K562 (cell line): ENCODE measurements around the gene PDF. TPM values are rescaled to one million over a fixed set of nuclear protein-coding genes. Genes with fewer than 3 reads are reported as not detected.

ENCODE experiments used
- ARNT ChIP-seq, 2 experiments: fragments of 450-650 bp; IDR thresholded peaks; 2 replicates each; pipeline ENCODE4 v1.6.1; 2016; ENCODE audit warnings: mild to moderate bottlenecking in 1 of 2
- BCOR ChIP-seq: fragments of 450-650 bp; IDR thresholded peaks from 2 replicates; pipeline ENCODE4 v1.6.1; 2016
- FOSL1 ChIP-seq: fragments of 200-800 bp; sonication (Bioruptor generic); conservative IDR thresholded peaks from 2 replicates; pipeline ENCODE4 v1.6.1; 2016; ENCODE audit warnings: missing genetic modification characterization, missing compliant biosample characterization
- HDAC3 ChIP-seq: fragments of 450-650 bp; IDR thresholded peaks from 2 replicates; pipeline ENCODE4 v1.6.1; 2018; ENCODE audit warnings: borderline replicate concordance, mild to moderate bottlenecking, moderate library complexity; ENCODE audit not compliant: partially characterized antibody
- SRSF7 ChIP-seq: fragments of 200-400 bp; formaldehyde crosslinking; optimal IDR thresholded peaks from 2 replicates; pipeline ENCODE3; 2017; ENCODE audit warnings: mild to moderate bottlenecking, low read depth, low read length
- ZFP1 ChIP-seq: fragments of 450-650 bp; formaldehyde crosslinking; IDR thresholded peaks from 2 replicates; pipeline ENCODE4 v1.4.0; 2020; ENCODE audit warnings: mild to moderate bottlenecking, mixed read lengths
- ZNF133 ChIP-seq: fragments of 250-450 bp; sonication (Bioruptor Pico); IDR thresholded peaks from 2 replicates; pipeline ENCODE4 v1.4.0; 2020; ENCODE audit warnings: mild to moderate bottlenecking
- ZNF143 ChIP-seq: sonication (generic); formaldehyde crosslinking; IDR thresholded peaks from 2 replicates; pipeline ENCODE4 v1.9.0; 2022; ENCODE audit warnings: mild to moderate bottlenecking, missing genetic modification reagents
- ZNF408 ChIP-seq: fragments of 250-450 bp; sonication (Bioruptor Pico); IDR thresholded peaks from 2 replicates; pipeline ENCODE4 v1.4.0; 2020; ENCODE audit warnings: low read depth, mild to moderate bottlenecking, moderate library complexity
- polyA plus RNA-seq, 8 experiments: library from polyadenylated mRNA; depleted of rRNA in 4 of 8; stranded (reverse) in 5 of 8; unstranded in 3 of 8; fragments of >200 nt; fragmentation: Nextera tagmentation in 2 of 8; fragmentation: Illumina TruSeq in 1 of 8; extraction: Ambion mirVana in 2 of 8; extraction: Trizol in 1 of 8; gene quantifications; 2 replicates each; pipeline versions ENCODE4 v1.2.1 to v1.2.3, GENCODE V29; 2011 to 2014; ENCODE audit warnings: inconsistent platforms in 1 of 8, missing spikeins in 1 of 8
- total RNA-seq, 7 experiments: library from RNA; depleted of rRNA in 6 of 7; stranded (reverse); fragments of >200 nt in 6 of 7; fragmentation: Illumina TruSeq in 2 of 7; extraction: Trizol in 2 of 7; gene quantifications; 2 replicates each; pipeline versions ENCODE4 v1.2.1 to v1.2.3, GENCODE V29; 2011 to 2021; ENCODE audit warnings: low replicate concordance in 1 of 7
- TF ChIP-seq, protein P1 (sequence below): fragments of 450-650 bp; IDR thresholded peaks from 2 replicates; pipeline ENCODE4 v1.6.1; 2016; ENCODE audit warnings: borderline replicate concordance
- TF ChIP-seq, protein P2 (sequence below): fragments of 250-450 bp; sonication (Bioruptor Pico); IDR thresholded peaks from 2 replicates; pipeline ENCODE4 v1.9.0; 2021; ENCODE audit warnings: mild to moderate bottlenecking, inconsistent platforms
- TF ChIP-seq, protein P3 (sequence below): fragments of 200-800 bp; sonication (Bioruptor generic); IDR thresholded peaks from 2 replicates; pipeline ENCODE4 v1.6.1; 2017; ENCODE audit warnings: missing genetic modification characterization, missing compliant biosample characterization
- TF ChIP-seq, protein P4 (sequence below): sonication (generic); formaldehyde crosslinking; IDR thresholded peaks from 2 replicates; pipeline ENCODE4 v1.4.0; 2020; ENCODE audit warnings: mild to moderate bottlenecking, missing genetic modification reagents

PDF gene
- total and polyA plus RNA-seq, 9 of the 15 experiments (the other 6 are each of a cell fraction or from before 2014, with no cell fraction given): 0.15 to 72.4 (median 5.6) TPM

DNA sequence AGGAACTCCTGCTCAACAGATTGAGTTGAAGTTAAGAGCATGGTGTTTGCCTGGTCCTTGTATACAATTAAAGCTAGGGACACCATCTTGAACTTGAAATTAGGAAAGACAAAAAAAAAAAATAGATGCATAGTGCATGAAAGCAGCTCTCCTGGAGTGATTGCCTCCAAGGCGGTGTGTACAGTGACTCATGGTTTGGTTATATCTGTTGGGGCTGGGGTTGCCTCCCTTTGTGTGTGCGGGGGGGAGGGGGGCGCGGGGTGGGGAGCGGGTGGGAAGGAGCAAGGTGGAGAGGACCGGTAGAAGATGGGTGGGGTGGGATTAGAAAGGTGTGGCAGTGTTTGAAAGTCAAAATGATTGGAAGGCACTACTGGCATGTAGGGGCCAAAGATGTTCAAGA is 17.8 kb upstream of the PDF start (continued):
- TF ChIP-seq SRSF7 (no peak), BCOR (no peak), ARNT (IDR thresholded peaks at IDR 0.05) (no peak), ZNF408 (CRISPR knock-in tag) (no peak), HDAC3 (no peak), ZFP1 (CRISPR knock-in tag) (no peak), FOSL1 (tag) (0 out of 2 replicates have a peak, but pooled peaks have one; percentile 36), ZNF133 (no peak), ZNF143 (CRISPR knock-in tag) (no peak)
- TF ChIP-seq, protein P1, sequence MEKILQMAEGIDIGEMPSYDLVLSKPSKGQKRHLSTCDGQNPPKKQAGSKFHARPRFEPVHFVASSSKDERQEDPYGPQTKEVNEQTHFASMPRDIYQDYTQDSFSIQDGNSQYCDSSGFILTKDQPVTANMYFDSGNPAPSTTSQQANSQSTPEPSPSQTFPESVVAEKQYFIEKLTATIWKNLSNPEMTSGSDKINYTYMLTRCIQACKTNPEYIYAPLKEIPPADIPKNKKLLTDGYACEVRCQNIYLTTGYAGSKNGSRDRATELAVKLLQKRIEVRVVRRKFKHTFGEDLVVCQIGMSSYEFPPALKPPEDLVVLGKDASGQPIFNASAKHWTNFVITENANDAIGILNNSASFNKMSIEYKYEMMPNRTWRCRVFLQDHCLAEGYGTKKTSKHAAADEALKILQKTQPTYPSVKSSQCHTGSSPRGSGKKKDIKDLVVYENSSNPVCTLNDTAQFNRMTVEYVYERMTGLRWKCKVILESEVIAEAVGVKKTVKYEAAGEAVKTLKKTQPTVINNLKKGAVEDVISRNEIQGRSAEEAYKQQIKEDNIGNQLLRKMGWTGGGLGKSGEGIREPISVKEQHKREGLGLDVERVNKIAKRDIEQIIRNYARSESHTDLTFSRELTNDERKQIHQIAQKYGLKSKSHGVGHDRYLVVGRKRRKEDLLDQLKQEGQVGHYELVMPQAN: no peak
- TF ChIP-seq, protein P2, sequence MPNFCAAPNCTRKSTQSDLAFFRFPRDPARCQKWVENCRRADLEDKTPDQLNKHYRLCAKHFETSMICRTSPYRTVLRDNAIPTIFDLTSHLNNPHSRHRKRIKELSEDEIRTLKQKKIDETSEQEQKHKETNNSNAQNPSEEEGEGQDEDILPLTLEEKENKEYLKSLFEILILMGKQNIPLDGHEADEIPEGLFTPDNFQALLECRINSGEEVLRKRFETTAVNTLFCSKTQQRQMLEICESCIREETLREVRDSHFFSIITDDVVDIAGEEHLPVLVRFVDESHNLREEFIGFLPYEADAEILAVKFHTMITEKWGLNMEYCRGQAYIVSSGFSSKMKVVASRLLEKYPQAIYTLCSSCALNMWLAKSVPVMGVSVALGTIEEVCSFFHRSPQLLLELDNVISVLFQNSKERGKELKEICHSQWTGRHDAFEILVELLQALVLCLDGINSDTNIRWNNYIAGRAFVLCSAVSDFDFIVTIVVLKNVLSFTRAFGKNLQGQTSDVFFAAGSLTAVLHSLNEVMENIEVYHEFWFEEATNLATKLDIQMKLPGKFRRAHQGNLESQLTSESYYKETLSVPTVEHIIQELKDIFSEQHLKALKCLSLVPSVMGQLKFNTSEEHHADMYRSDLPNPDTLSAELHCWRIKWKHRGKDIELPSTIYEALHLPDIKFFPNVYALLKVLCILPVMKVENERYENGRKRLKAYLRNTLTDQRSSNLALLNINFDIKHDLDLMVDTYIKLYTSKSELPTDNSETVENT: no peak
- TF ChIP-seq, protein P3, sequence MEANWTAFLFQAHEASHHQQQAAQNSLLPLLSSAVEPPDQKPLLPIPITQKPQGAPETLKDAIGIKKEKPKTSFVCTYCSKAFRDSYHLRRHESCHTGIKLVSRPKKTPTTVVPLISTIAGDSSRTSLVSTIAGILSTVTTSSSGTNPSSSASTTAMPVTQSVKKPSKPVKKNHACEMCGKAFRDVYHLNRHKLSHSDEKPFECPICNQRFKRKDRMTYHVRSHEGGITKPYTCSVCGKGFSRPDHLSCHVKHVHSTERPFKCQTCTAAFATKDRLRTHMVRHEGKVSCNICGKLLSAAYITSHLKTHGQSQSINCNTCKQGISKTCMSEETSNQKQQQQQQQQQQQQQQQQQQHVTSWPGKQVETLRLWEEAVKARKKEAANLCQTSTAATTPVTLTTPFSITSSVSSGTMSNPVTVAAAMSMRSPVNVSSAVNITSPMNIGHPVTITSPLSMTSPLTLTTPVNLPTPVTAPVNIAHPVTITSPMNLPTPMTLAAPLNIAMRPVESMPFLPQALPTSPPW (CRISPR knock-in tag): peak; percentile 33; the same call in 1 of the 2 replicates
- TF ChIP-seq, protein P4, sequence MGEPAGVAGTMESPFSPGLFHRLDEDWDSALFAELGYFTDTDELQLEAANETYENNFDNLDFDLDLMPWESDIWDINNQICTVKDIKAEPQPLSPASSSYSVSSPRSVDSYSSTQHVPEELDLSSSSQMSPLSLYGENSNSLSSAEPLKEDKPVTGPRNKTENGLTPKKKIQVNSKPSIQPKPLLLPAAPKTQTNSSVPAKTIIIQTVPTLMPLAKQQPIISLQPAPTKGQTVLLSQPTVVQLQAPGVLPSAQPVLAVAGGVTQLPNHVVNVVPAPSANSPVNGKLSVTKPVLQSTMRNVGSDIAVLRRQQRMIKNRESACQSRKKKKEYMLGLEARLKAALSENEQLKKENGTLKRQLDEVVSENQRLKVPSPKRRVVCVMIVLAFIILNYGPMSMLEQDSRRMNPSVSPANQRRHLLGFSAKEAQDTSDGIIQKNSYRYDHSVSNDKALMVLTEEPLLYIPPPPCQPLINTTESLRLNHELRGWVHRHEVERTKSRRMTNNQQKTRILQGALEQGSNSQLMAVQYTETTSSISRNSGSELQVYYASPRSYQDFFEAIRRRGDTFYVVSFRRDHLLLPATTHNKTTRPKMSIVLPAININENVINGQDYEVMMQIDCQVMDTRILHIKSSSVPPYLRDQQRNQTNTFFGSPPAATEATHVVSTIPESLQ (CRISPR knock-in tag): no peak
